Right lobe of liver (tissue), 6 donors: ENCODE results near the gene NEGR1. TPM values are rescaled to one million over a fixed set of nuclear protein-coding genes. Genes with fewer than 3 reads are reported as not detected.

Source experiments
- ATAC-seq, 4 donors: fragments of 200-7000 bp; cut with Tn5 transposase; one replicate each; pipeline ENCODE4 v1.9.1; 2020; ENCODE audit warnings: mild to moderate bottlenecking in 4 of 4, moderate library complexity in 4 of 4
- DNase-seq, 3 donors: peaks; one replicate each; pipeline ENCODE4 v3.0.0-alpha.2; 2020
- H3K27ac ChIP-seq, 3 donors: fragments of 200-600 bp; one replicate each; pipeline ENCODE4 v1.8.0; 2022
- H3K27me3 ChIP-seq, 2 donors: fragments of 200-600 bp; one replicate each; pipeline ENCODE4 v1.8.0; 2022
- H3K36me3 ChIP-seq, 4 donors: fragments of 200-600 bp; sonication (generic) in 1 of 4; one replicate each; pipeline versions ENCODE4 v1.5.1 to v1.8.0; 2017 to 2022; ENCODE audit warnings: control low read depth in 1 of 4
- H3K4me1 ChIP-seq, 4 donors: fragments of 200-600 bp; sonication (generic) in 1 of 4; one replicate each; pipeline versions ENCODE4 v1.5.1 to v1.8.0; 2017 to 2022; ENCODE audit warnings: control low read depth in 1 of 4
- H3K4me3 ChIP-seq, 3 donors: fragments of 200-600 bp; one replicate each; pipeline ENCODE4 v1.8.0; 2022
- H3K9me3 ChIP-seq, 4 donors: fragments of 200-600 bp; sonication (generic) in 1 of 4; one replicate each; pipeline versions ENCODE4 v1.5.1 to v1.8.0; 2017 to 2022; ENCODE audit warnings: control low read depth in 1 of 4
- CTCF ChIP-seq, 4 donors: fragments of 200-600 bp in 3 of 4; fragments of 450-650 bp in 1 of 4; IDR thresholded peaks; one replicate each; pipeline versions ENCODE4 v1.5.1 to v1.8.0; 2016 to 2022; ENCODE audit warnings: antibody characterized with exemption in 4 of 4, mild to moderate bottlenecking in 2 of 4
- POLR2A ChIP-seq: fragments of 450-650 bp; IDR thresholded peaks from one replicate; pipeline ENCODE4 v1.6.1; 2017; ENCODE audit warnings: antibody characterized with exemption, mild to moderate bottlenecking
- WGBS: methylation state at CpG from one replicate; pipeline ENCODE4 v1.1.6; 2018; ENCODE audit warnings: low coverage, low lambda C conversion rate; ENCODE audit not compliant: insufficient coverage; ENCODE audit errors: missing lambda C conversion rate; 5-methylcytosine and 5-hydroxymethylcytosine counted together
- intact Hi-C, 2 donors: fragments of 100-400 bp; cut with DNase I; formaldehyde crosslinking; loops; one replicate each; pipeline versions ENCODE4 v1.11.2 to v1.14.1; 2022
- total RNA-seq, 6 experiments: library from RNA; depleted of rRNA in 2 of 6; stranded (reverse); fragments of >200 nt in 2 of 6; fragmentation: NEBNext Ultra II Directional in 3 of 6; extraction: Animal tissue kit (Norgen Biotek cat#: 25700) in 3 of 6; gene quantifications; one replicate each; pipeline versions ENCODE4 v1.1.0 to v1.2.4, GENCODE V29; 2016 to 2023
- donor health status: DM: no; HTN: yes; CAD: no.
- donor health status: DM: no; HTN: no; CAD: no.
- donor health status: DM: no; HTN: no; CAD: no.
- donor health status: DM: no; HTN: yes; CAD: no.
- donor health status: DM: no; HTN: yes; CAD: no.

NEGR1 gene
- total RNA-seq, 6 experiments from 2014 or later, result 0.02 to 0.31 (median 0.14) TPM

GRCh38 chr1:71835442-71835813, 446.9 kb downstream of the NEGR1 start:
- ATAC-seq (no peak), DNase-seq (no peak)
- intact Hi-C loops, result no loop called here
- Histone ChIP-seq H3K36me3 (no peaks in the 10 kb centered on the region), H3K4me3 (no peak overlapping the region), H3K9me3 (no peaks in the 10 kb centered on the region), H3K4me1 (no peaks in the 10 kb centered on the region), H3K27me3 (no peaks in the 10 kb centered on the region), H3K27ac (no peak overlapping the region)
- TF ChIP-seq POLR2A (no peak), CTCF (IDR thresholded peaks at IDR 0.05) (no peak)

- no peak overlapping the region for H3K4me3 ChIP-seq
- no peaks in the 10 kb centered on the region for H3K27me3 ChIP-seq
- no peaks in the 10 kb centered on the region for H3K4me1 ChIP-seq
- no peaks in the 10 kb centered on the region for H3K36me3 ChIP-seq
- no peak overlapping the region for H3K27ac ChIP-seq
- WGBS, result 41% methylated on average over 4 of the region's 4 CpGs
- no peak for TF ChIP-seq CTCF (IDR thresholded peaks at IDR 0.05)
- H3K9me3 ChIP-seq, result no peaks in the 10 kb centered on the region
- intact Hi-C loops, result no loop called here
- no peak for DNase-seq
- ATAC-seq, result peak in 2 of 4 donors; percentile 22 to 61
Observed at GRCh38 chr1:71834601-71835441, 447.5 kb downstream of the NEGR1 start.

- no peaks in the 10 kb centered on the region for H3K9me3 ChIP-seq
- no peak overlapping the region for H3K27ac ChIP-seq
- H3K4me3 ChIP-seq, result no peak overlapping the region
- no peak for TF ChIP-seq POLR2A
- H3K27me3 ChIP-seq, result no peaks in the 10 kb centered on the region
- no peaks in the 10 kb centered on the region for H3K36me3 ChIP-seq
- WGBS, result 44% methylated on average over 4 of the region's 4 CpGs
- ATAC-seq, result no peak
- no peaks in the 10 kb centered on the region for H3K4me1 ChIP-seq
- DNase-seq, result no peak
- intact Hi-C loops, result no loop called here
Observed at GRCh38 chr1:71831646-71832045, 450.7 kb downstream of the NEGR1 start.

- Histone ChIP-seq H3K27me3 (no peaks in the 10 kb centered on the region), H3K4me3 (no peak overlapping the region), H3K27ac (no peak overlapping the region), H3K36me3 (no peaks in the 10 kb centered on the region), H3K4me1 (no peaks in the 10 kb centered on the region), H3K9me3 (no peaks in the 10 kb centered on the region)
- DNase-seq (no peak), ATAC-seq (no peak)
- TF ChIP-seq CTCF (IDR thresholded peaks at IDR 0.05) (no peak), POLR2A (no peak)
- WGBS, result 69% methylated on average over 8 of the region's 8 CpGs
- intact Hi-C loops, result no loop called here
Observed at GRCh38 chr1:71829346-71829745, 453.0 kb downstream of the NEGR1 start.

GRCh38 chr1:71828431-71829012, 453.8 kb downstream of the NEGR1 start:
- Histone ChIP-seq H3K27me3 (no peaks in the 10 kb centered on the region), H3K4me3 (no peak overlapping the region), H3K9me3 (no peaks in the 10 kb centered on the region), H3K27ac (no peak overlapping the region), H3K36me3 (no peaks in the 10 kb centered on the region), H3K4me1 (no peaks in the 10 kb centered on the region)
- no peak for DNase-seq
- intact Hi-C loops, result no loop called here
- ATAC-seq, result no peak
- TF ChIP-seq CTCF (IDR thresholded peaks at IDR 0.05), result no peak
- WGBS, result 33% methylated on average over 3 of the region's 3 CpGs
